Midbrain (tissue), 1 donor: ENCODE data around the gene GPD1L.
A peak's percentile ranks its signal among the peaks of the same experiment; 100 is the strongest.
"Not testable (repeated sequence)": the region's sequence is repeated elsewhere in the genome, so short reads cannot be mapped to it uniquely, and the experiment has no call there.

Experiments
- DNase-seq: peaks from one replicate; lab custom pipeline; 2025; lab: John Stamatoyannopoulos, UW

Gene GPD1L

DNA sequence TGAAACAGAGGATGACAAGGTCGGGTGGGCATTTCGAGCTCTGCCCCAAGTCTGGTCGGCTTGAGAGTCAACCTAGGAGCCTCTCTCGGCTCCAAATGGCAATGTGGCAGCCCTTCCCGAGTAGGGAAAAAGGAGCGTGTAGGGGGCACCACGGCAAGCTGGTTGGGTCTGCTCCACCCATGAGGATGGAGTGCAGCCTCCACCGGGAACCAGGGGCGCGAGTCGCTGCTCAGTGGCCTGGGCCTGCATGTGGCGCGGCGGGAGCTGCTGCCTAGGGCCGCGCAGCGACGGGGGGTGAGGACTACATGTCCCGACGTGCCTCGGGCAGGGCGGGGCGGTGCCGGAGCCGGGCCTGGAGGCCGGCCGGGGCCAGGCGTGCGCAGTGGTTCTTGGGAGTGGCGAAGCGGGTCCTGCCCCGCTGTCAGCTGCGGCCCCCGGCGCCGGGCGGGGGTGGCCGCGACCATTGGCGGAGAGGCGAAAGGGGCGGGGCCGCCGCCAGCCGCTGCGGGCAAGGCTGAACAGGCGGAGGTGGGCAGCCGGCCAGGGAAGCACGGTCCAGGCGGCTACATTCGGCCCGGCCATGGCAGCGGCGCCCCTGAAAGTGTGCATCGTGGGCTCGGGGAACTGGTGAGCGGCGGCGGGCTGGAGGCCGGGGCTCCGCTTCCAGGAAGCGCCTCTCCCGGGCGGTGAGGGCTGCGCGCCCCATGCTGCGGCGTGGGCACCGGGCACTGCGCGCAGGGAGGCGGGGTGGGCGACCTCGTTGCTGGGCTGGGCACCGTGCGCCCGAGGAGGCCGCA, at the start of gene GPD1L:
Gene GPD1L, plus strand, starts transcription at position 489 of the 797 bp plus-strand sequence. Its CDS starts 92 bp downstream, at position 581.
- DNase-seq: peak; percentile 96

DNA sequence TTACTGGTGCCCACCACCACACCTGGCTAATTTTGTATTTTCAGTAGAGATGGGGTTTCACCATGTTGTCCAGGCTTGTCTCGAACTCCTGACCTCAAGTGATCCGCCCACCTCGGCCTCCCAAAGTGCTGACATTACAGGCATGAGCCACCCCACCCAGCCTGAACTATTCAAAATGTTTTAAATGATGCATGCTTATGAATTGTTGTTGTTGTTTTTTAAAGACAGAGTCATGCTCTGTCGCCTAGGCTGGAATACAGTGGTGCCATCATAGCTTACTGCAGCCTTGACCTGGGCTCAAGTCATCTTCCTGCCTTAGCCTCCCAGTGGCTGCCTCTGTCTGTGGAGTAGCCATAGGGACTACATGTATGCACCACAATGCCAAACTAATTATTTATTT, 48.0 kb upstream of the GPD1L start:
- not testable (repeated sequence) for DNase-seq

- no peak for DNase-seq
Measured at GRCh38 chr3:32062950-32063582, 43.4 kb upstream of the GPD1L start.

DNA sequence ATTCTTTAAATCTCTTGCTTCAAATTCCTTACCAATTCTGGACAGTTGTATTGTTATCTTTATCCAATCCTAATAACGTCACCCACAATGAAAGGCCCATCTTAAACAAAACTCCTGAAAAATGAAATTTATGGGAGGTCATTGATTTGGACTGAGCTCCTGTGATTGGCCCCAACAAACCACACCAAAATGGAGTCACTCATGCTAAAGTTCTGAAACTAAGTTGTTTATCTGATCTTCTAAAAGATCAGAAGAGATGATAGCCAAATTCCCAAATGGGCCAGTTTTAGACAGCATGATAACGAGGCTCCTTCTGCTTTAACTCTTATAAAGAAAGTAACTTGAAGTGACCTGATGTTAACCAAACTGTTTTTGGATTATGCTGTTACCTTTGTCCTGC, 39.7 kb upstream of the GPD1L start:
- no peak for DNase-seq

DNA sequence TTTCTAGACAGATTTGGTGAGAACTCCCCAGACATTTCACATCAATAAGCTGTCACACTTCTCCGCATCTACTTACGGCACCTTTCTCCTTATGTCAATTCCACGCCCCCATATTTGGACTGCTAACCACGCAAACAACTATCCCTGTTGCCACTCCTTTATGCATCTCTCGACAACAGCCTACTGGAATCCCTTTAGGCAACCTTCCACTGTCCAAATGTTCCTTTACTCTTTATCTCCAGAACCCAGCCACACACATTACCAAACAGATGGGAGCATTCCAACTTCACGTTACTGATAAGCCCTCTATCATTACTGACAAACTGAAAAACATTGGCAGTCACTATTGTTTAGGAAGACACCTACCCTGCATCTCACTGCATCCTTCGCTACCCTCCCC, 32.2 kb upstream of the GPD1L start:
- not testable (repeated sequence) for DNase-seq

GRCh38 chr3:32076566-32076965, 29.9 kb upstream of the GPD1L start:
- no peak for DNase-seq

GRCh38 chr3:32077260-32078084, 28.9 kb upstream of the GPD1L start:
- DNase-seq: no peak

DNA sequence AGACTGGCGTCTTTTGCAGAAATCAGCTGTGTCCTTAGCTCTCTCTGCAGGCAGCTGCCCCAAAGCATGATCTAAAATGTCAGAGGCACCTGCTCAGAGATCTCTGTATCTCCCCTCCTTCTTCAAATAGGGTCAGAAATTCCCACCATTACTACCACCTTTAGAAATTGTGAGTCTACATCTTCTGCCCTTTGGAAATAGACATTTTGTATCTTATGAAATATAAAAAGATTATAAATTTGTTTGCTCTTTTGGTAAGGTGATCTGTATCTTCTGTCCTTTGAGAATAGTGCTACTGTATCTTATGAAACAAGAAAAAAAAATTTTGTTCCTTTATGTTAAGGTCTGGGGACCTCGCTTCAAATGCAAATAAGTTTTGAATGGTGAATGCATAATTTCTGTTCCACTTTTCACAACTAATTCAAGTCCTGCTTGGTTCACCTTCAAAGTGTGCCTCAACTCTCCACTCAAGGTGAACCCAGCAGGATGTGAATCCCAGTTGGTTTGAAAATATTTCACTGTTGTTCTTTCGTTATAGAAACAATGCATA, 28.3 kb upstream of the GPD1L start:
- DNase-seq: no peak

DNA sequence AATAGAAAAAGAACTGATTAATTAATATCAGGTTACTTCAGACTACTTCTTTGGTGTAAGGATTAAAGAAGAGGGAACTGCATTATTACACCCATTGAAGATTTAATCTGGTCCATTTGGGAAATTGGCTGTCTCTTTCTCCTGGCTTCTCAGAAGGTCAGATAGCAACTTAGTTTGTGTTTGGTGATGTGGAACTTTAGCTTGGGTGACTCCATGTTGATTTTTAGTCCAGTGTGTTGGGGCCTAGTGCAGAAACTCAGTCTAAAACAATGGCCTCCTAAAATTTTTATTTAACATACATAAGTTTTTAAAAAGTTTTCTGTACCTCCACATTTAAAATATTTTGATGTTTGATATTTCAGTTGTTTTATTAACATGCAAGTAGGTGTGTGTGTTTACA, 27.6 kb upstream of the GPD1L start:
- DNase-seq: no peak

DNA sequence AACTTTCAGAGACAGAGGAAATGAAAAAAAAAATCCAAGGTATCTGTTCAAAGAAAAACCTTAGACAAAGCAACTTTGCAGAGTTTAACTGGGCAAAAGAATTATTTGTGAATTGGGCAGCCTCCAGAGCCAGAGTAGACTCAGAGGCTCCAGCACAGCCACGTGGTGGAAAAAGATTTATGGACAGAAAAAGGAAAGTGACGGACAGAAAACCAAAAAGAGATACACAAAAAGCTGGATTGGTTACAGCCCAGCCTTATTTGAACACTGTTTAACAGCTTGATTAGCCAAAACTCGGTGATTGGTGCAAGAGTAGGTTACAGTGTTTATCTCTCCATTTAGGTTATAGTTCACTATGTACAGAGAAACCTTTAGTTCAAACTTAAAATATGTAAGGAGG, 23.7 kb upstream of the GPD1L start:
- DNase-seq: peak; percentile 10

GRCh38 chr3:32083702-32084270, 22.6 kb upstream of the GPD1L start:
- no peak for DNase-seq

DNA sequence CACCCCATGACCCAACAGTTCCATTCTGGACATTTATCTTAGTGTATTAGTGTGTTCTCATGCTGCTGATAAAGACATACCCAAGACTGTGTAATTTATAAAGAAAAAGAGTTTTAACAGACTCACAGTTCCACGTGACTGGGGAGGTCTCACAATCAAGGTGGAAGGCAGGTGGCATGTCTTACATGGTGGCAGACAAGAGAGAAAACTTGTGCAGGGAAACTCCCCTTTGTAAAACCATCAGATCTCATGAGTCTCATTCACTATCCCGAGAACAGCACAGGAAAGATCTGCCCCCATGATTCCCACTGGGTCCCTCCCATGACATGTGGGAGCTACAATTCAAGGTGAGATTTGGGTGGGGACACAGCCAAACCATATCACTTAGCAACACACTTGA, 21.6 kb upstream of the GPD1L start:
- DNase-seq: no peak

DNA sequence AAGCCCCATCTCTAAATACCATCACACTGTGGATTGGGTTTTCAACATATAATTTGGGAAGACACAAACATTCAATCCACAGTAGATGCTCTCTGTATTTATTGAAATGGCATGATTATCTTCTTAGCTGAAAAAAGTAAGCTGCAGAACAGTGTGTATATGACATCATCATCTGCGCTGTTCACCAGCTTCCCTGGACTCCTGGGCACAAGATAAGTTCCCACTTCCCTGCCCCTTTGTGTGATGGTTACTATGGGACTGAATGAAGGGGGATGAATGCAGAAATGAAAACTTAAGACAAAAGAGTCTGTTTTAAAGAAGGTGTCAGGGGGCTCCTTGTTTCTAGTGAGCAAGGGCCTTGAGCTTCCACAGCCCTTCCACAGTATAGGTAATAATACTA, 20.0 kb upstream of the GPD1L start:
- DNase-seq: no peak

DNA sequence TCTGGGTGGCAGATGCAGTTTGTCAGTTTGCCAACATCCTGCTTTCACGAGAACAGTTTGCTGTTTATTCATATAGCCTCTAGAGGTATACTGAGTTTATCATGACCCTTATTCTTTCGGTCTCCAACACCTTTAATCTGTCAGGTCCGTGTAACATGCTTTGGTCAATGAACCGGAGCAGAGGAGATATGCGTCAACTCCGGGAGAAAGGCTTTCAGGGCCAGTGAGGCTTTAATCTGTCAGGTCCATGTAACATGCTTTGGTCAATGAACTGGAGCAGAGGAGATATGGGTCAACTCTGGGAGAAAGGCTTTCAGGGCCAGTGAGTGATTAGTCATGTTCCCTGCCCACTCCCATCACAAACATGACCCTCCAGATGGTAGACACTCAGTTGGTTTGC, 16.9 kb upstream of the GPD1L start:
- no peak for DNase-seq

DNA sequence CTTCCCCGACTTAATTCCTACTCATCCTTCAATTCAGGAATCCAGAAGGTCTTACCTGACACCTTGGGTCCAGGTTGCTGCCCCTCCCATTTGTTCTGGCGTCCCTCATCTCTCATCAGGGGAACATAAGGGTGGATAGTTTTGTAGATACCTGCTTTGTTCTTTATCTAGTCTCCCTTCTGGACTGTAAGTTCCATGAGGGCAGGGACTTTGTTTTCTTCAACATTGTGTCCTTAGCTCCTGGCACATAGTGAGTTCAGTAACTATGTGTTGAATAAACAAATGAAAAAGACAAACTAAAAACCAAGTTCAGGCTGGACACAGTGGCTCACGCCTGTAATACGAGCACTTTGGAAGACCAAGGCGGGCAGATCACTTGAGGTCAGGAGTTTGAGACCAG, 13.2 kb upstream of the GPD1L start:
- no peak for DNase-seq

GRCh38 chr3:32095431-32095830, 11.0 kb upstream of the GPD1L start:
- no peak for DNase-seq

DNA sequence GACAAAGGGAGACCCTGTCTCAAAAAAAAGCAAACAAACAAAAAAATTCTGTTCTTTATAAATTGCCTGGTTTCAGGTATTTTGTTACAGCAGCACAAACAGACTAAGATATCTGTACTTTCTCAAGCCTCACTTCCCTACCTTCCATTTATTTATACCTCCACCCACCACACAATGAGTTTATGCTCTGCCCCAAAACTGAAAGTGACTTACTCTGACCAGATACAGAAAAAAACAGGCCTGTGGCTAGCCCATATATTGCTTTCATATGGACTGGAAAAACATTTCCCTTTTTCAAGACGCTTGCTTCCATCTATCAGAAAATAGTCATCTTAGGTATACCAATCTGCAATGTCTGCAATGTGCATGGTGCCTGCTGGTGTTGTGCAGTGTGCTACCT, 8.7 kb upstream of the GPD1L start:
- no peak for DNase-seq

DNA sequence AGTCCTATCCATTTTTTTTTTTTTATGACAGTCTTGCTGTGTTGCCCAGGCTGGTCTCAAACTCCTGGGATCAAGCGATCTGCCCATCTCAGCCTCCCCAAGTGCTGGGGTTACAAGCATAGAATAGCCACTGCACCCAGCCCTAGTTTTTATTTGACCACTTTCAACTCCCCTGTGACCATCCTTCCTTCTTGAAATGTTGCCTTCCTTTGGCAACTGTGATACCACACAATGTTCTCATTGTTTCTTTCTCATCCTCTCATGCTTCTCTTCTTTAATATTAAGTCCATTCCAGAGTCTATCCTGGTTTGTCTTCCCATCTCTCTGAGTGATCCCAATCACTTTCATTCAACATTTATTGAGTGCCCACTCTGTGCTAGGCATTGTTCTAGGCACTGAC, 7.9 kb upstream of the GPD1L start:
- no peak for DNase-seq

- DNase-seq: no peak
Measured at GRCh38 chr3:32100465-32100864, 6.0 kb upstream of the GPD1L start.

GRCh38 chr3:32102289-32102688, 4.1 kb upstream of the GPD1L start:
- no peak for DNase-seq

GRCh38 chr3:32104492-32104891, 1.9 kb upstream of the GPD1L start:
- DNase-seq: no peak
